Smooth muscle cell (in vitro differentiated cells): Measurements from ENCODE around the gene PNLIPRP1. TPM values are rescaled to one million over a fixed set of nuclear protein-coding genes. Genes with fewer than 3 reads are reported as not detected.

Source experiments
- DNase-seq: peaks from one replicate; lab custom pipeline; 2025; ENCODE audit not compliant: unreplicated experiment; lab: John Stamatoyannopoulos, UW
- H2AFZ ChIP-seq: fragments of 200-600 bp; sonication (generic); 2 replicates; pipeline ENCODE4 v1.6.0; 2016; ENCODE audit warnings: antibody characterized with exemption, low read depth, mild to moderate bottlenecking
- H3F3A ChIP-seq: fragments of 200-600 bp; sonication (generic); 2 replicates; pipeline ENCODE4 v1.6.0; 2017; ENCODE audit warnings: antibody characterized with exemption, low read depth
- H3K27ac ChIP-seq: fragments of 200-600 bp; sonication (generic); 2 replicates; pipeline ENCODE4 v1.5.1; 2016; ENCODE audit warnings: low read depth, mild to moderate bottlenecking
- H3K27me3 ChIP-seq: fragments of 200-600 bp; sonication (generic); 2 replicates; pipeline ENCODE4 v1.6.1; 2016; ENCODE audit warnings: low read depth, mild to moderate bottlenecking
- H3K36me3 ChIP-seq: fragments of 200-600 bp; sonication (generic); 2 replicates; pipeline ENCODE4 v1.5.1; 2016; ENCODE audit warnings: low read depth
- H3K4me1 ChIP-seq: fragments of 200-600 bp; sonication (generic); 2 replicates; pipeline ENCODE4 v1.5.1; 2016; ENCODE audit warnings: low read depth
- H3K4me2 ChIP-seq: fragments of 200-600 bp; sonication (generic); 2 replicates; pipeline ENCODE4 v1.6.0; 2016; ENCODE audit warnings: mild to moderate bottlenecking
- H3K4me3 ChIP-seq: fragments of 200-600 bp; sonication (generic); 2 replicates; pipeline ENCODE4 v1.5.1; 2016; ENCODE audit warnings: mild to moderate bottlenecking
- H3K79me2 ChIP-seq: fragments of 200-600 bp; sonication (generic); 2 replicates; pipeline ENCODE4 v1.6.0; 2016; ENCODE audit warnings: low read depth, mild to moderate bottlenecking
- H3K9ac ChIP-seq: fragments of 200-600 bp; sonication (generic); 2 replicates; pipeline ENCODE4 v1.6.0; 2016; ENCODE audit warnings: low read depth
- H3K9me3 ChIP-seq: fragments of 200-600 bp; sonication (generic); replicated peaks from 2 replicates; pipeline ENCODE4 v1.5.1; 2016; ENCODE audit warnings: low read depth
- H4K20me1 ChIP-seq: fragments of 200-600 bp; sonication (generic); 2 replicates; pipeline ENCODE4 v1.6.0; 2016; ENCODE audit warnings: low read depth
- CTCF ChIP-seq: fragments of 200-600 bp; sonication (generic); IDR thresholded peaks from 2 replicates; pipeline ENCODE4 v1.5.1; 2017; ENCODE audit warnings: borderline replicate concordance, mild to moderate bottlenecking, antibody characterized with exemption; ENCODE audit not compliant: insufficient read depth, poor library complexity, severe bottlenecking
- WGBS: methylation state at CpG from one replicate; pipeline ENCODE4 v1.1.7; 2016; ENCODE audit warnings: low lambda C conversion rate; 5-methylcytosine and 5-hydroxymethylcytosine counted together
- polyA plus RNA-seq: library from polyadenylated mRNA; unstranded; fragments of >200 nt; fragmentation: Nextera tagmentation; extraction: Ambion mirVana; gene quantifications from 2 replicates; pipeline ENCODE4 v1.2.1, GENCODE V29; 2016
- total RNA-seq: library from RNA; depleted of rRNA; stranded (reverse); fragments of >200 nt; gene quantifications from 2 replicates; pipeline ENCODE4 v1.2.3, GENCODE V29; 2014

The PNLIPRP1 gene
- total and polyA plus RNA-seq, 2 experiments from 2014 or later: not detected

DNA sequence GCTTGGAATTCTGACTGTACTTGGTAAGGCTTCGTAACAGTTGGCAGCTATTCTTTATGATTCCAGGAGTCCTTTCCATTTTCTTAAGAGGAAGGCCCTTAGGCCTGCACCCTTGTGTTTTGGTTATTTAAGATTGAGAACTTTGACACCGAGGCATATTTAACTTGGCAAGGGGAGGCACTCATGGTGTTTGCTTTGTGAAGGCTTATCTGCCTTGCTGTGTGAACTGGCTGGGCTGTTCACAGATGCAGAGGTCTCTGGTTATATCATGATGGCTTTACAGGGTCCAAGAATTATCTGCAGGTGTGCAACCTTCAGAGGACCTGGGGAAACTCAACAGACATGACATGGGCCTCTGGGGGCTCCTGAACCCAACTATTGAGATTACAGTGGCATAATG is 833 bp upstream of the PNLIPRP1 start:
- no peak for DNase-seq
- H3K27ac ChIP-seq: no peak overlapping the region
- no peak overlapping the region for H3K4me2 ChIP-seq
- H4K20me1 ChIP-seq: no peaks in the 10 kb centered on the region
- H3K4me1 ChIP-seq: no peaks in the 10 kb centered on the region
- no peak overlapping the region for H3K9ac ChIP-seq
- no peak overlapping the region for H2AFZ ChIP-seq
- H3F3A ChIP-seq: no peaks in the 10 kb centered on the region
- no peak for TF ChIP-seq CTCF
- H3K36me3 ChIP-seq: no peaks in the 10 kb centered on the region
- H3K27me3 ChIP-seq: no peaks in the 10 kb centered on the region
- H3K9me3 ChIP-seq: no peaks in the 10 kb centered on the region
- H3K4me3 ChIP-seq: no peak overlapping the region
- H3K79me2 ChIP-seq: no peaks in the 10 kb centered on the region
- 90% methylated on average over 2 of the region's 2 CpGs for WGBS

- 86% methylated on average over 5 of the region's 5 CpGs for WGBS
- no peak for TF ChIP-seq CTCF
- H3K79me2 ChIP-seq: no peaks in the 10 kb centered on the region
- no peaks in the 10 kb centered on the region for H3K9me3 ChIP-seq
- no peak overlapping the region for H3K4me2 ChIP-seq
- no peaks in the 10 kb centered on the region for H3K4me1 ChIP-seq
- no peaks in the 10 kb centered on the region for H3K27me3 ChIP-seq
- no peak overlapping the region for H3K9ac ChIP-seq
- H3K27ac ChIP-seq: no peak overlapping the region
- DNase-seq: no peak
- no peaks in the 10 kb centered on the region for H4K20me1 ChIP-seq
- H3F3A ChIP-seq: no peaks in the 10 kb centered on the region
- H2AFZ ChIP-seq: no peak overlapping the region
- no peak overlapping the region for H3K4me3 ChIP-seq
- no peaks in the 10 kb centered on the region for H3K36me3 ChIP-seq
These were observed 2.5 kb downstream of the PNLIPRP1 start for GRCh38 chr10:116593139-116593740.

DNA sequence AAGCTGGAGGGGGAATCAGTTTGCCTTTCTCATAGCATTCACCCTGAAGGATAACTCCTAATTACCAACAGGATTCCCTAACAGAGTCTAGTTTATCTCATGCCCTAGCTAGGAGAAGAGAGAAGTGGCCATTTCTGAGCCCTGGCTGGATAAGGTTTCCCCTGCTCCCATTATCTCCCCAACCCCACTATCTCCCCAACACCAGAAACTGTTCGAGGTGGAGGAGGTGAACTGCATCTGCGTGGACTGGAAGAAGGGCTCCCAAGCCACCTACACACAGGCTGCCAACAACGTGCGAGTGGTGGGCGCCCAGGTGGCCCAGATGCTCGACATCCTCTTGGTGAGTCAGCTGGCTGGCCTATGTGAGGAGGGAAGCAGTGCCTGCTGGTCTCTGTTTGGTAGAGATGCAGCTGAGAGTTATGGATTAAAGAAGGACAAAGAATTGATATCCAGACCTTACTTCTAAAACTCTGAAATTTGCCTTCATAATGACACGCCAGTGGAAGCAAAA is 3.8 kb downstream of the PNLIPRP1 start:
- H3K27me3 ChIP-seq: no peaks in the 10 kb centered on the region
- whole genome bisulfite sequencing: 94% methylated on average over 7 of the region's 7 CpGs
- H3K9me3 ChIP-seq: no peaks in the 10 kb centered on the region
- H2AFZ ChIP-seq: no peak overlapping the region
- H4K20me1 ChIP-seq: no peaks in the 10 kb centered on the region
- no peaks in the 10 kb centered on the region for H3F3A ChIP-seq
- no peaks in the 10 kb centered on the region for H3K79me2 ChIP-seq
- H3K9ac ChIP-seq: no peak overlapping the region
- no peak overlapping the region for H3K4me2 ChIP-seq
- H3K4me1 ChIP-seq: no peaks in the 10 kb centered on the region
- TF ChIP-seq CTCF: no peak
- no peak for DNase-seq
- no peaks in the 10 kb centered on the region for H3K36me3 ChIP-seq
- H3K4me3 ChIP-seq: no peak overlapping the region
- no peak overlapping the region for H3K27ac ChIP-seq

DNA sequence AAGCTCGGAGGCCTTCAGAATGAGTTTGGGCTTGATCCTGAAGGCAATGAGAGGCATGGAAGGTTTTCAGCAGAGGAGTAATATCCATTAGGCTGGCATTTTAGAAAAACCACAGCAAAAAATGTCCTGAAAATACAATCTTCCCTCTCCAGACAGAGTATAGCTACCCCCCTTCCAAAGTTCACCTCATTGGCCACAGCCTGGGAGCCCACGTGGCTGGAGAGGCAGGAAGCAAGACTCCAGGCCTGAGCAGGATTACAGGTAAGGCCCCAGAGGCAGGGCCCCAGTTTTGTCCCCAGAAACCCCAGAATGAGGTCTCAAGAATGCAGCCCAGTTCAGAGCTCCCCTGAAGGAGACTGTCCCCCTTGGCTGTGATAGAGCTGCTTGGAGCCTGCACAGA is 5.3 kb downstream of the PNLIPRP1 start:
- no peaks in the 10 kb centered on the region for H3K9me3 ChIP-seq
- no peak overlapping the region for H3K27ac ChIP-seq
- no peaks in the 10 kb centered on the region for H3F3A ChIP-seq
- peaks cover 13% of the 10 kb centered on the region for H3K27me3 ChIP-seq
- no peaks in the 10 kb centered on the region for H3K79me2 ChIP-seq
- no peaks in the 10 kb centered on the region for H3K4me1 ChIP-seq
- H3K36me3 ChIP-seq: no peaks in the 10 kb centered on the region
- DNase-seq: no peak
- H3K4me2 ChIP-seq: no peak overlapping the region
- no peaks in the 10 kb centered on the region for H4K20me1 ChIP-seq
- WGBS: 74% methylated on average over 2 of the region's 2 CpGs
- H3K4me3 ChIP-seq: no peak overlapping the region
- H3K9ac ChIP-seq: no peak overlapping the region
- no peak for TF ChIP-seq CTCF
- no peak overlapping the region for H2AFZ ChIP-seq
